Endothelial cell of umbilical vein (primary cell): ENCODE measurements around the gene ME3.

Experiments used
- EZH2 ChIP-seq: IDR thresholded peaks from 2 replicates; pipeline ENCODE4 v1.6.1; 2012; ENCODE audit warnings: borderline replicate concordance, low read depth, mild to moderate bottlenecking, moderate library complexity, low read length, inconsistent platforms; ENCODE audit not compliant: severe bottlenecking
- GATA2 ChIP-seq: IDR thresholded peaks from 2 replicates; pipeline ENCODE4 v1.7.0; 2011; ENCODE audit warnings: low read depth, mild to moderate bottlenecking, moderate library complexity, mixed read lengths, low read length; ENCODE audit not compliant: insufficient read length, insufficient read depth
- JUN ChIP-seq: IDR thresholded peaks from 2 replicates; pipeline ENCODE4 v1.6.1; 2011; ENCODE audit warnings: borderline replicate concordance, low read depth; ENCODE audit not compliant: insufficient read length, insufficient read depth
- MAX ChIP-seq: IDR thresholded peaks from 2 replicates; pipeline ENCODE4 v1.6.1; 2011; ENCODE audit not compliant: insufficient read depth, insufficient read length
- POLR2A ChIP-seq: IDR thresholded peaks from 2 replicates; pipeline ENCODE4 v1.6.1; 2012; ENCODE audit warnings: low read depth, mild to moderate bottlenecking, control low read depth, low read length
- TF ChIP-seq, protein P1 (sequence below), 2 donors: IDR thresholded peaks; 1 replicate in 1 of 2; 2 replicates in 1 of 2; pipeline ENCODE4 v1.5.1; 2011; ENCODE audit warnings: low read length in 2 of 2, mild to moderate bottlenecking in 2 of 2, moderate library complexity in 2 of 2, control low read depth in 1 of 2, inconsistent platforms in 1 of 2, low read depth in 1 of 2; ENCODE audit not compliant: insufficient read depth in 1 of 2; ENCODE audit errors: extremely low read depth in 1 of 2

GRCh38 chr11:86678823-86679222 is 6.4 kb upstream of the ME3 start:
- TF ChIP-seq MAX (no peak), JUN (no peak), EZH2 (no peak), POLR2A (no peak), GATA2 (no peak)
- TF ChIP-seq, protein P1, sequence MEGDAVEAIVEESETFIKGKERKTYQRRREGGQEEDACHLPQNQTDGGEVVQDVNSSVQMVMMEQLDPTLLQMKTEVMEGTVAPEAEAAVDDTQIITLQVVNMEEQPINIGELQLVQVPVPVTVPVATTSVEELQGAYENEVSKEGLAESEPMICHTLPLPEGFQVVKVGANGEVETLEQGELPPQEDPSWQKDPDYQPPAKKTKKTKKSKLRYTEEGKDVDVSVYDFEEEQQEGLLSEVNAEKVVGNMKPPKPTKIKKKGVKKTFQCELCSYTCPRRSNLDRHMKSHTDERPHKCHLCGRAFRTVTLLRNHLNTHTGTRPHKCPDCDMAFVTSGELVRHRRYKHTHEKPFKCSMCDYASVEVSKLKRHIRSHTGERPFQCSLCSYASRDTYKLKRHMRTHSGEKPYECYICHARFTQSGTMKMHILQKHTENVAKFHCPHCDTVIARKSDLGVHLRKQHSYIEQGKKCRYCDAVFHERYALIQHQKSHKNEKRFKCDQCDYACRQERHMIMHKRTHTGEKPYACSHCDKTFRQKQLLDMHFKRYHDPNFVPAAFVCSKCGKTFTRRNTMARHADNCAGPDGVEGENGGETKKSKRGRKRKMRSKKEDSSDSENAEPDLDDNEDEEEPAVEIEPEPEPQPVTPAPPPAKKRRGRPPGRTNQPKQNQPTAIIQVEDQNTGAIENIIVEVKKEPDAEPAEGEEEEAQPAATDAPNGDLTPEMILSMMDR (IDR thresholded peaks at IDR 0.05; ENCODE audit: extremely low read depth in 1 of 2, insufficient read depth in 1 of 2, low read depth in 1 of 2, low read length in 2 of 2), result no peak
